GM21367 (cell line): Measurements from ENCODE around the gene CORO2B.
"Not testable (repeated sequence)": the region's sequence is repeated elsewhere in the genome, so short reads cannot be mapped to it uniquely, and the experiment has no call there.

Experiments
- ATAC-seq: cut with Tn5 transposase; IDR thresholded peaks from one replicate; pipeline ENCODE4 v1.9.1; 2021; ENCODE audit not compliant: unreplicated experiment

CORO2B gene

DNA sequence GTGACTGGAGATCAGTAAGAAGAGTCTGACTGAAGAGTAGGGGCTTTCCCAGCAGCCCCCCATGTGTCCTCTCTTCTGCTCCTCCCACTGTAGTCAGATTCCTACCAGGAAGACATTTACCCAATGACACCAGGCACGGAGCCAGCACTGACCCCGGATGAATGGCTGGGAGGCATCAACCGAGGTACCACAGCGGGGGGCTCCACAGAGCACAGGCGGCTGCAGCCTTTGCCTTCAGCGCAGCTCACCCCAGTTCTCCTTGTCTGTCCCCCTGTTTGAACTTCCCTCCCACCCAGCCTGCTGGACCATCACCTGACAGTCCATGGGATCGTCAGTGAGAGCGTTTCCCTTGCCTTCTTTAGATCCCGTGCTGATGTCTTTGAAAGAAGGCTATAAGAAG lies 140.3 kb downstream of the CORO2B start:
- ATAC-seq = no peak

DNA sequence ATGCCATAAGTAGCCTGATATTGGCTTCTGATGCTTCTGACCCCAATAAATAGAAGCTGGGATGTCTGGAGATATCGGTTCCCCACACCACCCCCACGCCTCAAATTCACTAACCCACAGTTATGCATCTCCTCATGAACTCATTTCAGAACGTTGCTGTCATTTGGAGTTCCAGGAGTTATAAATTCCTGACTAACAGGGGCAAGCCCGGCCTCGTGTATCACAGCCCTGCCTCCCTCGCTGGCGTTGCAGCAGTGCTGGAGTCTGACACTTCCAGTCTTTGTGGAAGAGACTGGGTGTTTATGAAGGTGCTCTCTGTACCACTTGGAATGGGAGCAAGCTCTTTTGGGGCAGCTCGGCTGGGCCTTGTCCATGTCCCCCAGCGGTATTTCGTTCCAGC lies 140.9 kb downstream of the CORO2B start:
- ATAC-seq = no peak

DNA sequence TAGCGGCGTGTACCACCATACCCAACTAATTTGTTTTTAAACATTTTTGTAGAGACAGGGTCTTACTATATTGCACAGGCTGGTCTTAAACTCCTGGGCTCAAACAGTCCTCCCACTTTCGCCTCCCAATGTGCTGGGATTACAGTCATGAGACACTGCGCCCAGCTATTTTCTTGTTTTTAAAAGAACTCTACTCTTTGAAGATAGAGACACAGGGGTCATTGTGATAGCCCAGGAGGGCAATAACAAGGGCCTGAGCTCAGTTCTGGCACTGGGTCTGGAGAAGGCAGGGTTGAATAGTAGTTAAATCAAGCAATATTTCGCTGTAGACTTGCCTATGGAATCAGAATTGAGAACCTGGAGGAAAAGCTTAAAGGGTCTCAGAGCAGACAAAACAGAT lies 143.1 kb downstream of the CORO2B start:
- no peak for ATAC-seq

DNA sequence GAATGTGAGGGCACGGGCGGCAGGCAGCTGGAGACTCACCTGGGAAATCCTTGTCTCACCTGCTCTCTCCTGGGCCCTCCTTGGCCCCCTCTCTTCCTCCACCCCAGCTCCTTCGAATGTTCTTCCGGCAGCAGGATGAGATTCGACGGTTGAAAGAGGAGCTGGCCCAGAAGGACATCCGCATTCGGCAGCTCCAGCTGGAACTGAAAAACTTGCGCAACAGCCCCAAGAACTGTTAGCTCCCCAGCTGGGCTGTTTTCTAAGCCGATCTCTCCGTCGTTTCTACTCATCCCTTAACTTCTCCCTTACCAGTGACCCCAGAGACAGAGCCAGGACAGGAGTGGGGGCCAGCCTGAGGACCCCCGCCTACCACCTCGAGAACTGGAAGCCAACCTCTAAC lies 146.9 kb downstream of the CORO2B start:
- no peak for ATAC-seq

- no peak for ATAC-seq
These were observed 147.5 kb downstream of the CORO2B start for GRCh38 chr15:68726246-68726645.

GRCh38 chr15:68729789-68730411 lies 151.1 kb downstream of the CORO2B start:
- ATAC-seq = no peak

- no peak for ATAC-seq
These were observed 151.7 kb downstream of the CORO2B start for GRCh38 chr15:68730471-68730919.

GRCh38 chr15:68730976-68731897 lies 152.4 kb downstream of the CORO2B start:
- no peak for ATAC-seq

GRCh38 chr15:68732451-68732850 lies 153.7 kb downstream of the CORO2B start:
- ATAC-seq = no peak

- ATAC-seq = no peak
These were observed 154.9 kb downstream of the CORO2B start for GRCh38 chr15:68733666-68734065.

- no peak for ATAC-seq
These were observed 155.6 kb downstream of the CORO2B start for GRCh38 chr15:68734352-68734751.

DNA sequence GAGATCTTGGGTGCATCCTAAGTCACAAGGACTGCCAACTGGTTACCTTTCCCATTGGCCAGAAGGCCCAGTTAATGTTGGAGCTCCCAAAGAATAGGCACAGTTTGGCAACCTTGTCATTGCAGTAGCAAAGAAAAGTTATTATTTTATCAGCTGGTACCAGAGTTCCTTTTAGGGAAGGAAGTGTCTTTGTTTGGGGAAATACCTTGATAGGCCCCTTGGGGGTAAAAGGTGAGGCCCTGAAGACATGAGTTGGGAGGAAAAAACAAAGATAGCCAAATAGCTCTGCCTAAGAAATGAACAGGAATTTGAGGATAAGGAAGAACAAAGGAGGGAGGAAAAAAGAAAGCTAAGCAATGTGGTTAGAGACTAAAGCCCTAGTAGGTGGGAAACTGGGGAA lies 156.1 kb downstream of the CORO2B start:
- no peak for ATAC-seq

- ATAC-seq = no peak
These were observed 156.8 kb downstream of the CORO2B start for GRCh38 chr15:68735610-68736009.

- no peak for ATAC-seq
These were observed 160.7 kb downstream of the CORO2B start for GRCh38 chr15:68739390-68740080.

DNA sequence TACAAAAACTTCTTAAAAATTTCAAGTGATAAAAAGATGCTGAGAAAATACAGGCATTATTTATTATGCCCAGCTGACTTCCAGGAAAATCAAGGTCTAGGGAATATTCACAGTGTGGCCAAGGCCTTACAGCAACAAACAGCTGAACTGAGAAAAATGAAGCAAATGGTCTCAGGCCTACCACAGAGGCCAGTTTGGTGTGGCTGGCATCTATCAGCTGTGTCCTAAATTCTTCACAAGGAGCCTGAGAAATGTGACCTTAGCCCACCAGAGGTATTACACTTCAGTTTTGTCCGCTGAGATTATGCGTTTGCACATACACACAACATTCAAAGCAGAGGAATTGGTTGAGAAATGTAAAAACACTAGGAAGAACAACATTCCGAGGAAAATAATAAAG lies 164.5 kb downstream of the CORO2B start:
- ATAC-seq = no peak

GRCh38 chr15:68749365-68749764 lies 170.6 kb downstream of the CORO2B start:
- ATAC-seq = no peak

- ATAC-seq = no peak
These were observed 171.0 kb downstream of the CORO2B start for GRCh38 chr15:68749793-68750192.

GRCh38 chr15:68751622-68752021 lies 172.8 kb downstream of the CORO2B start:
- no peak for ATAC-seq

GRCh38 chr15:68755731-68756130 lies 176.9 kb downstream of the CORO2B start:
- no peak for ATAC-seq

DNA sequence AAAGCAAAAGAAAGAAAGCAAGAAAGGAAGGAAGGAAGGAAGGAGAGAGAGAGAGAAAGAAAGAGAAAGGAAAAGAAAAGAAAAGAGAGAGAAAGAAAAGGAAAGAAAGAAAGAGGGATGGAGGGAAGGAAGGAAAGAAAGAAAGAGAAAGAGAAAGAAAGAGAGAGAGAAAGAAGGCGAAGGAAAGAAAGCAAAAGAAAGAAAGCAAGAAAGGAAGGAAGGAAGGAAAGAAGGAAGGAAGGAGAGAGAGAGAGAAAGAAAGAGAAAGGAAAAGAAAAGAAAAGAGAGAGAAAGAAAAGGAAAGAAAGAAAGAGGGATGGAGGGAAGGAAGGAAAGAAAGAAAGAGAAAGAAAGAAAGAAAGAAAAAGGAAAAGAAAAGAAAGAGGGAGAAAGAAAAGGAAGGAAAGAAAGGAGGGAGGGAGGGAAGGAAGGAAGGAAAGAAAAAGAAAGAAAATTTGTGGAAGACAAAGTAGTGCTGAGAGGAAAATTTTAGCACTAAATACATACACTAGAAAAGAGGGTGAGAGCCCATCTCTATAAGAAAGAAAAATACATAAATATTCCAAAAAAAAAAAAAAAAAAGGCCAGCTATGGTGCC lies 181.3 kb downstream of the CORO2B start:
- ATAC-seq = not testable (repeated sequence)

DNA sequence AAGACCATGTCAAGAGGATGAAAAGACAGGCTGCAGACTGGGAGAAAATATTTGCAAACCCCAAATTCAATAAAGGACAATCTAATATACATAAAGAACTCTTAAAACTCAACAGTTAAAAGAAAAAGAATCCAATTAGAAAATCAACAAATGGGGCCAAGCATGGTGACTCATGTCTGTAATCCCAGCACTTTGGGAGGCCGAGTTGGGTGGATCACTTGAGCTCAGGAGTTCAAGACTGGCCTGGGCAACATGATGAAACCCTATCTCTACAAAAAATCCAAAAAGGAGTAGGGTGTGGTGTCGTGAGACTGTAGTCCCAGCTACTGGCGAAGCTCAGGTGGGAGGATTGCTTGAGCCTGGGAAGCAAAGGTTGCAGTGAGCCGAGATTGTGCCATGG lies 184.3 kb downstream of the CORO2B start:
- ATAC-seq = no peak
